HG03442 (cell line): ENCODE results near the gene SNX10.

Experiments used
- ATAC-seq: cut with Tn5 transposase; IDR thresholded peaks from one replicate; pipeline ENCODE4 v1.9.1; 2021; ENCODE audit warnings: mild to moderate bottlenecking, moderate library complexity; ENCODE audit not compliant: unreplicated experiment

Gene SNX10

DNA sequence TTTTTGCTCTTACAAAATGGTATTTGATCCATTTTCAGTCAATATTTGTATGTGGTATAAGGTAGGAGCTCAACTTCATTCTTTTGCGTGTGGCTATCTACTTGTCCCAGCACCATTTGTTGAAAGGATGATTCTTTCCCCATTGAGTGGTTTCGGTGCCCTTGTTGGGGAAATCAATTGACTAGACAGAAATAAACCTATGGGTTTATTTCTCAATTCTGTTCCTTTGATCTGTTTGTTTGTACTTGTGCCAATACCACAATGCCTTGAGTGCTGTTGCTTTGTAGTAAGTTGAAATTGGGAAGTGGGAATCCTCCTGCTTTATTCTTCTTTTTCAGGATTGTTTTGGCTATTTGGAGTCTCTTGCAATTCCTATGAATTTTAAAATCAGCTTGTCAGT lies 41.0 kb downstream of the SNX10 start:
- ATAC-seq: no peak

DNA sequence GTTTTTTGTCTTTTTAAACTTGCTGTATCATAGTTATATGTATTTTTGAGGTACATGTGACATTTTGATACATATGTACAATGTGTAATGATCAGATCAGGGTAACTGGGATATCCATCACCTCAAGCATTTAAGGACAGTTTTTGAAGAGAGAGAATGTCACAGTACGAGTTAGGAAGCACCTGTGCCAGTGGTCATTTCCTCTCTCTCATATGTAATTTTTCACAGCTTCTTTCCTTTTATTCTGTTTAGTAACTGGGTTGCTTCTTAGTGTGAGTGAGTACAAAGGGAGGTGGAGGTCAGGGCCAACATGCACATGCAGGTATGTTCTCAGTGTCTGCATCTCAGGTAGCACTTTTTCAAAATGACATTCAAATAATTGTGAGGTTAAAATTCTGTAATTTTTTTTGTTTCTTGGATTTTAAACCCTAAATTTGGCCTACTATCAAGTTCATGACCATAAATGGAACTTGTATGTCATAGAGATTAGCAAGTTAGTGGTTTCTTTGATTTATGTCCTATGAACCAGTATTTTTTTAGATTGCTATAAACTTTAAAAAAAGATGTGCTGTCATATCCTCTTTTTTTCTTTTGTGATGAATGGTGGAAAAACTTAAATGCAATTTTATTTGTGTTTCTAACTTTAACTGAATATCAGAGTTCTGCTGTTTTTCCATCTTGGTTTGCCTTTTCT lies 42.7 kb downstream of the SNX10 start:
- ATAC-seq: no peak

DNA sequence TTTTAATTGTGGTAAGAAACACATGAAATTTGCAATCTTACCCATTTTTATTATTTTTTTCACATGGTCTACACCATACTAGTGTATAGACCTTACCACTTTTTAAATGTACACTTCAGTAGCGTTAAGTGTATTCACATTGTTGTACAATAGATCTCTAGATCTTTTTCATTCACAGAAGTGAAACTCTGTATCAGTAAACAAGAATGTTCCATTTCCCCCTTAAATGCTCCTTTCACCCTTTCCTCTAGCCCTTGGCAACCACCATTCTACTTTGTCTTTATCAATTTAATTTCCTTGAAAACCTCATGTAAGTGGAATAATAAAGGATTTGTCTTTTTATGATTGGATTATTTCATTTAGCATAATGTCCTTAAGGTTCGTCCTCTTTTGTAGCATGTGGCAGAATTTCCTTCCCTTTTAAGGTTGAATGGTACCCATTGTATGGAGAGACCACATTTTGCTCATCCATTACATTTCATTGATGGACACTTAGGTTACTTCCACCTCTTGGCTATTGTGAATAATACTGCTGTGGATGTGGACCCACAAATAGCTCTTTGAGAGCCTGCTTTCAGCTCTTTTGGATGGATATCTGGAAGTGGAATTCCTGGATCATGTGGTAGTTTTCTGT lies 45.7 kb downstream of the SNX10 start:
- ATAC-seq: no peak

DNA sequence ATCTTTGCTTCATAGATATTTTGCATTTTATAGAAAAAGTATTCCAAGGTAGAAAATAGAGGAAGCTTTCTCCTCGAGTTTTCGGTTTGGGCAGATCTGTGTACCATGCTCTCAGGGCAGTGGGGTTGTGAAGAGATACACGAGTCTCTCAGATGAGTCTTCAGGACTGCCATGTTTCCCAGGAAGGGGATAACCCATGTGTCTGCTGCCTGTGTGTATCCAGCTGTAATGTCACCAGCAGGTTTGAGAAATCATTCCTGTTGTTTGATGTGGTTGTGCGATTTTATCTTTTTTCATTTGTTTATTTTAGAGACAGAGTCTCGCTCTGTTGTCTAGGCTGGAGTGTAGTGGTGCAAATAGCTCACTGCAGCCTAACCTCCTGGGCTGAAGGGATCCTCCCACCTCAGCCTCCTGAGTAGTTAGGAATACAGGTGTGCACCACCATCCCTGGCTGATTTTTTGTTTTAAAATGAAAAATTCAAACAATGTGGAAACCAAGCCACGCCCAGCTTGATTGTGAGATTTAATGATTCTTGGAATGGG lies 48.9 kb downstream of the SNX10 start:
- ATAC-seq: no peak

DNA sequence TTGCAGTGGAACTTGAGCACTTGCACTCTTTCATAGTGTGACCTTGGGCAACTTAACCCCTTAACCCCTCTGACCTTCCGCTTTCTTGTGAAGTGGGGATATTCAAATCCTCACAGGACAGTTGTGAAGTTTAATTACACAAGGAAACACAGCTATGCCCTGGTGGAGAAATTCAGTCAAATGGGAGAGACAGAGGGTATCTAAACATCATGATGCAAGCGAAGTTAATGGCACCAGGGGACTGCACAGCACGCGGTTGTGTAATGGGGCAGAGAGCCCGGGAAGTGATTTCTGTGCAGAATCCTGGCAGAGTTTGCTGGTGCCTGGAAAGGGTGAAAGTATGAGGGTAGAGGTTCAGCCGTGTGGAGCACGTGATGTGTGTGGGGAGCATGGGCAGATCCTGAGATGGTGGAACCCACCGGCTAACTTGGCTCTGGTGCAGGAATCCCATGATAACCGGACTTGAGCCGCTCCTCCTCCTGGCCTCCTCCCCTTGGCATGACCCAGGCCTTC lies 51.7 kb downstream of the SNX10 start:
- ATAC-seq: no peak

DNA sequence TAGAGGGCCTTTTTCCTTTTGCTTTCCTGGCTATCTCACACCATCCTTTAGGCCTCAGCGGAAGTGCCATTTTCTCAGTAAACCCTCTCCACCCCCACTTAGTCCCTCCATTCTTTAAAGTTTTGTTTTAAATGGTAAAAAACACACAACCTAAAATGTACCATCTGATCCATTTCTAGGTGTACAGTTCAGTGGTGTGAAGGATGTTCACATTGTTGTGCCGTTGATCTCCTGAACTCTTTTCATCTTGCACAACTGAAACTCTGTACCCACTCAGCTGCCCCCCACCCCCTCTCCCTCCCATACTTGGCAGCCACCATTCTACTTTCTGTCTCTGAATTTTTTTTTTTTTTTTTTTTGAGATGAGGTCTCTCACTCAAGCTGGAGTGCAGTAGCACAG lies 52.2 kb downstream of the SNX10 start:
- ATAC-seq: no peak

DNA sequence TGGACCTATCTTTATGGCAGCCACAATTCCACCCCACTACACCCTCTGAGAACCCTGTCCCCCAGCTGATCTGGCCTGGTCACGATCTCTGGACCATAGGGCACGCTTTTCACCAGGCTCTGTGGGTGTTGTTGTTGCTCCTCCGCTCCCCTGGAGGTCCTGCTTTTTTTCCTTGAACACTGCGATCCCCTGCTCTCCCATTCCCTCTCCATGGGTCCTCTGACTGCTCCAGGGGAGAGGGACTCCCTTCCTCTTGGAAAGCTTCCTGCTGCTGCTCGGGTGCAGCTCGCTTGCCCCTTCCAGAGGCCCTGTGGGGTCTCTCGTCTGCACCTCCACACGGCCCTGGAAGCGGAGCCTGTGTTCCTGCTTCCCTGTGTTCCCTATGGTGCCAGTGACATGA lies 53.5 kb downstream of the SNX10 start:
- no peak for ATAC-seq

DNA sequence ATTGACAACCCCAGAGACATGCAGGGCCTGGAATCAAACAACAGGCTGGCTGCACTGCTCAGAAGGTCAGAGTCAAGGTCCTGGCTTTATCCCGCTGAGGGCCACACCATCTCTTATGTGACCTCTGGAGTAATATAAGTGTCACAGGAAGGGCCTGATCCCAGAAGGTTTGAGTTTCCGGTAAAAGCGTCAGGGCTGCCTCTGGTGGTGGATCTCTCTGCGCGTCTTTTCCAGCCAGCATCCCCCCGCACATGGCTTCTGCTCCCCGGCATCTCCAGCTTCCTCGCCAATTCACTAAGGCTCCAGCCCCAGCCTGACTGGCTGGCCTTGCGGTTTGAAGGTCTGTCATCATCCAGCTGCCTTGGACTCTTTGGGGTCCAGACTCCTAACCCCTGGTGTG lies 54.2 kb downstream of the SNX10 start:
- no peak for ATAC-seq

DNA sequence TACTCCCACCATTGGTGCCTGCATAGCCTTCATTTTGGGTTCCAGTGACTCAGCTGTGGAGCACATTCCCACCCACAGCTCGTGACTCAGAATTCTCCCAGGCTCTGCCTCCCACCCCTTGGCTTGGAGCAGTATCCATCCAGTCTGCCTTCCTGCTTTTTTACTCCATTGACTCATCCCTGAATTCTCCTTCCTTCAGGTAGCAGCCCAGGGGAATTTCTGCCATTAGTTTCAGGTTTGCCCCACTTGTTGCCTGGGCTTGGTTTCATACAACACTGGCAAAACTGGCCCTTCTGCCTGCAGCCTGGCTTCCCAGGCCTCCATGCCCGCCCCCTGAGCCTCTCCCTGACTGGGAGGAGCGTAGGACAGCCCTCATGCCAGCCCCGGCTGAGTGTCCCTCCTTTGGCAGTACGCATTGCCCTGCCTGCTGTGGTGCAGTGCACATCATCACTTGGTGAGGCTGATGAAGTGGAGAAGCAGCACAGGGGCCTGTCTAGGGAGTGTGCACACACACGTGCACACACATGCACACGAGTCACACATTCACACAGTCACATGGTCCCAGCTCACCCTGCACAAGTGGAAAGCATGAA lies 55.0 kb downstream of the SNX10 start:
- no peak for ATAC-seq

DNA sequence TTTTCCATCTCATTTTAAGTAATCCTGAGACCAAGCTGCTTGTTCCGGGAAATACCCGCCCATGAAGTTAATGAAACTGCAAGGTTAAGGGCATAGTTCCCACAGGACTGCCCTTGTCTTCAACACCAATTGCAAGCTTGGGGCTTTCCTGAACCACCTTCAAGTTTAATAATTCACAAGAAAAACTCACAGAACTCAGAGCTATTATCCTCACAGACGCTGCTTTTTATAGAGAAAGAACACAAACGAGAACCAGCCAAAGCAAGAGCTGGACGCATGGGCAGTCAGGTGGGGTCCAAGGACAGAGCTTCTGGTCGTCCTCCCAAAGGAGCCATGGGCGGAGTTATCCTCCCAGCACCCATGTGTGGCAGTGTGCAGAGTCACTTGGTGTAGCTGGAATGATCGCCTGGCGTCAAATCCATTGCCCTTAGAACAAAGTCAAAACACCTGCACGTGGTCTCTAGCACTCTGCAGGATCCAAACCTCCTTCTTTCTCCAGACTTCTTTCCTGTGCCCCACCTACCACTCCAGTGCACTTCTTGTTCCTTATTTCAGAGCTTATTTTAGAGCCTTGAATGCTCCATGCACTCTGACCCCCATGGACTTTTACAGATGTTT lies 56.7 kb downstream of the SNX10 start:
- ATAC-seq: no peak

DNA sequence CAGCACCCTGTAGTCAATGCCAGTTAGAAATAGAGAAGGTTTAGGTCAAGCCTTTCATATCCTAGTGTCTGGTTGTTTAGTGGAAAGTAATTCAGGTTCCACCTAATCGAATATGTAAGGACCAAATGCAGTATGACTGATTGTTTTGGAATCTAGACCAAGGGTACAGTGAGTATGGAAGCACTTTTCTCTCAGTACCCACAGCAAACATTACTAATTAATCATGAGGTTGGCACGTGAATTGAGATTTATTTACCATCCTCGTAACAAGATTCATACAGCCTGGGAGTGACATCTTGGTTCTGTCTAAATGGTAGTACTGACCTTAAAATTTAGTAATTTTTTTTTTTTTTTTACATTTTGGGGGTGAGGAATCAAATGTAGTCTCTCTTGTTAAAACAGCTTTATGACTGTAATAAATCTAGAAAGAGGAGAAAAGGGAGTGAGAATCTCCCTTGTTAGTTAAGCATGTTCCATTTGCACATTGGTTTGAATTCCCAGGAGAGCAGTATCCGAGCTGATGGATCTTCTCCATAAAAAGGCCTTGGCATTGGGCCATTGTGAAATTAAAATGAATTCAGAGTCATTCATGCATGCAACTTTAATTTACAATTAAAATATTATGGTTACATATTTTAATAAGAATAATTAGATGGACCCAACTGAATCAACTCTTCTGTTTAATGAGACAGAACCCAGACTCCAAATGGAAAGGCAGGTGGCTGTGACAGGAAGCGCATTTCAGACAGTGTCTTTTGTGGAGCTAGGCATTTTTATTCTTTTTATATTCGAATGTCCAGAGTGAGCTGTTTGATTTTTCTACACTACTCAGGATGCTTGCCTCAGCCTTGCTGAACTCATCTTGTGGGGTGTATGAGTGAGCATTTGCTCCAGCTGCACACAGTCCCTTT lies 57.6 kb downstream of the SNX10 start:
- ATAC-seq: no peak

DNA sequence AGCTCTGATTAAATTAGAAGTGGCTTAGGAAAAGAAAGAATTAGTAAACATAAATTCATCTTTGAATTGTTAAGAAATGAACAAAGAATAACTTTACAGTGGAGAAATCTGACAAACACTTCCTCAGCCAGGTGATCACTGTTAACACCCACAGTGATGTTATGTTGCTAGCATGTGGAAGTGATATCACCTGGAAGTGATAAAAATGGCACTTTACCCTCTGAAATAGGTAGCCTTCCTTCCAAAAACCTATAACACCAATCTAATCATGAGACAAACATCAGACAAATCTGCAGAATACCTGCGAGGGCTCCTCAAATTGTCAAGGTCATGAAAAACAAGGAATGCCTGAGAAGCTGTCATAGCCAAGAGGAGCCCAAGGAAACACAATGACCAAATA lies 59.5 kb downstream of the SNX10 start:
- ATAC-seq: no peak

DNA sequence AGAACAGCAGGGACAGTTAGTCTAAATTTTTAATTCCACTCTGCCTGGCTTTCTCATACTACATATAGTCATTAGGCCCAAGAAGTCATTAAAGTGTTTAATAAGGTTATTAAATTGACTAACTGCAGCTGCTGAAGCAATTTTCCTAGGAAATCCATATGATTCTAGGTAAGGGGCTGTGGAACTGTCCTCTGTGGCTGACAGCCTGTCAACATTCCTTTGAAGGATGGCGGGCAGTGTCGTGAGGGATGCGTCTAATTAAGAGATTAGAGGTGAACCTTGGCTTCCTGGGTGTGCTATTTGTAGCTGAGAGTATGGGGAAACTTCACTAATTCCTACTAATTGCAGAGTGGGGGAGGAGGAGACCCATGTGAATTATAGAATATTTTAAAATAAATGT lies 64.6 kb downstream of the SNX10 start:
- ATAC-seq: no peak

DNA sequence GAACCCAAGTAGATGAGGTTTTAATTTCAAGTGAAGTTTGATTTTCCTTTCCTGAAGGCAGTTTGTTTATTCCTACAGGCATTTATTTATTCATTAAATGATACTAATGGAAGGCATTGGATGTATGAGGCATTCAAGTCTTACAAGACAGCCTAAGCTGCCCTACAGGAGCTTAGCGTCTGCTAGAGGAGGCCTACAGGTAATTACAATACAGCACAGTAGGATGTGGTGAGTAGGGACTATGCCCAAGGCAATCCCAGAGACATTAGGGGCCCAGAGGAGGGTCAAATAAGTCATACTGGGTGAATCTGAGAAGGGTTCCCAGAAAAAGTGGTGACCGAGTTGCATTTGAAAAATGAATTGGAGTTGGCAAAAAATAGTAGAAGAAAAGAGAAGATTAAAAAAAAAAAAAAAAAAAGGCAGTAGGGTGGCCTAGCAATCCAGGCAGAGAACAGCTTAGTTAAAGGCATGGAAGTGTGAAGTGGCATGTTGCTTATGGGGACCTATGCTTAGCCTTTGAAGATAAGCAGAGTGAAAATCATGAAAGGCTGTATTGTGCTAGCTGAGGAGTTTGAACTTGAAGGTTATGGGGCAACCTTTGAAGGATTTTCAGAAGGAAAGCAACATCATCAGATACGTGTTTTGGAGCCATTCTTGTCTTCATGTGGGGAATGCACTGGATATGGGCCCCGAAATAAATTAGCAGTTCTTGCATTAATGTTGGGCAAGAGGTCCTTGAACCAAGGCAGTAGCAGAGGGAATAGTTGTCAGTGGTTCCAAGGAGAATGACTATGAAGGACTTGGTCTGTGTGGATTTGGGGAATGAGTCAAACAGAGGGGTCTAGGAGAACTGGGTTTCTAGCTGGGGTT lies 65.5 kb downstream of the SNX10 start:
- no peak for ATAC-seq

DNA sequence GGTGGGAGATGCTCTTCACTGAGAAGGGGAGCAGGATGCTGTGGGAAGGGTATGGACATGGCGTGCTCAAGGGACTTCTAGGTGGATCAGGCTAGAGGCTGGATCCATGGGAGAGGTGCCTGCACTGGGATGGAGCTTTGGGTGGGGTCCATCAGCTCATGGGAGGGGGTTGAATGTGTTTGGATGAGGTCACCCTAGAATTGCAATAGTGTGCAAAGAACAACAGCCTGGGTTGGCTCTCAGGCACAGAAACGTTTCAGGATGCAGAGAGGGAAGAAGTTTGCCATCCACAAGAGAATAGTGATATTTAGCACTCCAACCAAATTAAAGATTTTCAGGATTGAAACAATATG lies 66.1 kb downstream of the SNX10 start:
- no peak for ATAC-seq

DNA sequence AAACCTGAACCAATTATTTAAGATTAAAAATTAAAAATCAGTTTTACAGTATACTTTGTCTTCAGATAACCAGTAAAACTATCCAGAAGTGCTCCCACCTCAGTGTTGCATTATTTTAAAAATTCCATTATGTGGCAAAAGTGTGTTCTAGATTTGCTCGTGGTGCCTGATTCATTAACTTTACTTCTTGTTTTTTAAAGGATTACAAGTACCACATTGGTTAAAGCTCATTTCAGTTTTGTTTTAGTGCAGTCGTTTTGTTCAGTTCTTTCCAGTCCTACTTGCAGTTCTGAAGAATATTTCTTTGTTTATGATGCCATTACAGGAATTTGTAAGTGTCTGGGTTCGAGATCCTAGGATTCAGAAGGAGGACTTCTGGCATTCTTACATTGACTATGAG lies 69.0 kb downstream of the SNX10 start:
- ATAC-seq: no peak

DNA sequence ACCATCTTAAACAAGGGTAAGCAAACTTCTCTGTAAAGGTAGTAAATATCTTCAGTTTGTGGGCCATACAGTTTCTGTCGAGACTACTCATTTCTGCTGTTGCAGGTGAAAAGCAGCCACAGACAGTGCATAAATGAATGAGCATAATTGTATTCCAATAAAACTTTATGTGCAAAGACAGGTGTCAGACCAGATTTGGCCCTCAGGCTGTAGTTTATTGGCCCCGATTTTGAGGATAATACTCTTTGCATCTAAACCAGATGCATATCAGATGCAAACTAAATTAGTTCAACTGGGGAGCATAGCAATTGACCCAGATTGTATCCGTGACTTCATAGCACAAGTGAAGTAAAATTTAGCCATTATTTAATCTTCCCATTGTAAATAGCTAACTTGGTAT lies 70.0 kb downstream of the SNX10 start:
- no peak for ATAC-seq

DNA sequence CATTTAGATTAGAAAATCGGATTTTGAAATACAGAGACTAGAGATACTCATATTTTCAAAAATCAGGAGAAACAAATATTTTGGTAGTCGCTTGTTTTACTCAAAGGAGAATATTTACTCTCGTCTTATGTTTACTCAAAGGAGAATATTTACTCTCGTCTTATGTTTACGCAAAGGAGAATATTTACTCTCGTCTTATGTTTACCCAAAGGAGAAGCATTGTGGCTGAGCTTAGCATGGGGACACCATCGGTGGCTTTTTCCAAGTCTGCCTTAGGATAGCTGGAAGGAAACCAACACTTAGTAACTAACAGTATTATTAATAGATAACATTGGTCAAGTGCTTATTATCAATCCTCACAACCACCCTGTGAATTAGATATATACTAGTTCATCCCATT lies 71.8 kb downstream of the SNX10 start:
- ATAC-seq: no peak

DNA sequence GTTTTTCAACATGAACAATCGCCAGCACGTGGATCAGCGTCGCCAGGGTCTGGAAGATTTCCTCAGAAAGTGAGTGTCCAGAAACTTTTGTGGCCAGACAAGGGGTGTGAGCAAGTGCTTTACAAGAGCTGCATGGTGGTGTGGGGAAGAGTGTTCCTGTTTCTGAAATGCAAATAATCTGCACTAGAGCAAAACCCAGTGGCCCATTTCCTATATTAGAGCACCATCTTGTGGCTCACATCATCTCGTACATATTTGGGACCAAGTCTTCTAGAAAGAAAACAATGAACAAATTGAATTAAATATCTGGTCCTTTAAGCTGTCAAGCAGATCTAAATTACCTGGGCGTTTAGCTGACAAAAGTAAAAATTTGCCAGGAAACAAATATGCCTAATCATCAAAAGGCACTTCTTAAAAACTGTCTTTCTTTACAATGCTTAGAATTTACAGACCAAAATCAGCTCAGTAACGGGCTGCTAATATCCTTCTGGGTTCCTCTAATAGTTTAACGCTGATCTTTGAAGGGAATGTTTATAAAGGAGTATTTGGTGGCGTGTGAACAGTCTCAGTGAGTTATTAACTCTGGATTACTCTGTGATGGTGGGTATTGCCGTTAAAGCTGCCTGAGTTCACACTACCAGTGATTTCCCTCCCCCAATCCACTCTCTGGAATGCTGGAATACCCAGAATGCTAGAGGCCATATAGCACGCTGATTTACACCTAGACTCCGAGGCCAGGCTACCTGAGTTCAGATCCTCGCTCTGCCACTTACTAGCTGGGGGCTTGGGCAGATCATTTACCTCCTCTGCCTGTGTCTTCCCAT lies 73.6 kb downstream of the SNX10 start:
- ATAC-seq: peak; percentile 75
